ENCODE measurements around the gene LAPTM5.

DNA sequence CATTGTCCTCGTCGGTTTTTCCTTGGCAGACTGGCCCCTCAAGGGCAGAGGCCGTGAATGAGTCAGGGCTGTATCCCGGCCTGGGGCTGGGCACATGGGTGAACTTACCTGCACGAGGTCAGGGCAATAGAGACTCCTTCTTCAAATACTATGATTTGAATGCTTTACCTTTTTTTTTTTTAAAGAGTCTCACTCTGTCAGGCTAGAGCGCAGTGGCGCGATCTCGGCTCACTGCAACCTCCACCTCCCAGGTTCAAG, 5.0 kb downstream of the LAPTM5 start:
- TF ChIP-seq, protein P1, sequence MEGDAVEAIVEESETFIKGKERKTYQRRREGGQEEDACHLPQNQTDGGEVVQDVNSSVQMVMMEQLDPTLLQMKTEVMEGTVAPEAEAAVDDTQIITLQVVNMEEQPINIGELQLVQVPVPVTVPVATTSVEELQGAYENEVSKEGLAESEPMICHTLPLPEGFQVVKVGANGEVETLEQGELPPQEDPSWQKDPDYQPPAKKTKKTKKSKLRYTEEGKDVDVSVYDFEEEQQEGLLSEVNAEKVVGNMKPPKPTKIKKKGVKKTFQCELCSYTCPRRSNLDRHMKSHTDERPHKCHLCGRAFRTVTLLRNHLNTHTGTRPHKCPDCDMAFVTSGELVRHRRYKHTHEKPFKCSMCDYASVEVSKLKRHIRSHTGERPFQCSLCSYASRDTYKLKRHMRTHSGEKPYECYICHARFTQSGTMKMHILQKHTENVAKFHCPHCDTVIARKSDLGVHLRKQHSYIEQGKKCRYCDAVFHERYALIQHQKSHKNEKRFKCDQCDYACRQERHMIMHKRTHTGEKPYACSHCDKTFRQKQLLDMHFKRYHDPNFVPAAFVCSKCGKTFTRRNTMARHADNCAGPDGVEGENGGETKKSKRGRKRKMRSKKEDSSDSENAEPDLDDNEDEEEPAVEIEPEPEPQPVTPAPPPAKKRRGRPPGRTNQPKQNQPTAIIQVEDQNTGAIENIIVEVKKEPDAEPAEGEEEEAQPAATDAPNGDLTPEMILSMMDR (IDR thresholded peaks at IDR 0.05 in 2 of 3, conservative IDR thresholded peaks at IDR 0.05 in 1 of 3; ENCODE audit: control insufficient read depth in 2 of 3, extremely low read depth in 1 of 3, insufficient read depth in 1 of 3, low read depth in 3 of 3, low read length in 3 of 3), result no peak
- TF ChIP-seq, protein P2, sequence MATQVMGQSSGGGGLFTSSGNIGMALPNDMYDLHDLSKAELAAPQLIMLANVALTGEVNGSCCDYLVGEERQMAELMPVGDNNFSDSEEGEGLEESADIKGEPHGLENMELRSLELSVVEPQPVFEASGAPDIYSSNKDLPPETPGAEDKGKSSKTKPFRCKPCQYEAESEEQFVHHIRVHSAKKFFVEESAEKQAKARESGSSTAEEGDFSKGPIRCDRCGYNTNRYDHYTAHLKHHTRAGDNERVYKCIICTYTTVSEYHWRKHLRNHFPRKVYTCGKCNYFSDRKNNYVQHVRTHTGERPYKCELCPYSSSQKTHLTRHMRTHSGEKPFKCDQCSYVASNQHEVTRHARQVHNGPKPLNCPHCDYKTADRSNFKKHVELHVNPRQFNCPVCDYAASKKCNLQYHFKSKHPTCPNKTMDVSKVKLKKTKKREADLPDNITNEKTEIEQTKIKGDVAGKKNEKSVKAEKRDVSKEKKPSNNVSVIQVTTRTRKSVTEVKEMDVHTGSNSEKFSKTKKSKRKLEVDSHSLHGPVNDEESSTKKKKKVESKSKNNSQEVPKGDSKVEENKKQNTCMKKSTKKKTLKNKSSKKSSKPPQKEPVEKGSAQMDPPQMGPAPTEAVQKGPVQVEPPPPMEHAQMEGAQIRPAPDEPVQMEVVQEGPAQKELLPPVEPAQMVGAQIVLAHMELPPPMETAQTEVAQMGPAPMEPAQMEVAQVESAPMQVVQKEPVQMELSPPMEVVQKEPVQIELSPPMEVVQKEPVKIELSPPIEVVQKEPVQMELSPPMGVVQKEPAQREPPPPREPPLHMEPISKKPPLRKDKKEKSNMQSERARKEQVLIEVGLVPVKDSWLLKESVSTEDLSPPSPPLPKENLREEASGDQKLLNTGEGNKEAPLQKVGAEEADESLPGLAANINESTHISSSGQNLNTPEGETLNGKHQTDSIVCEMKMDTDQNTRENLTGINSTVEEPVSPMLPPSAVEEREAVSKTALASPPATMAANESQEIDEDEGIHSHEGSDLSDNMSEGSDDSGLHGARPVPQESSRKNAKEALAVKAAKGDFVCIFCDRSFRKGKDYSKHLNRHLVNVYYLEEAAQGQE (IDR thresholded peaks at IDR 0.05; ENCODE audit: low read depth, low read length), result no peak
- no peak for TF ChIP-seq TAF1 (IDR thresholded peaks at IDR 0.05; ENCODE audit: borderline replicate concordance, low read depth, low read length)
- no peak for TF ChIP-seq POLR2A (IDR thresholded peaks at IDR 0.05; ENCODE audit: low read depth, low read length)
- no peak for TF ChIP-seq RBBP5 (conservative IDR thresholded peaks at IDR 0.05)
- no peak for TF ChIP-seq TCF3 (IDR thresholded peaks at IDR 0.05; ENCODE audit: borderline replicate concordance, insufficient read depth, low read depth, low read length)
- no peak for TF ChIP-seq POLR2AphosphoS5 (IDR thresholded peaks at IDR 0.05; ENCODE audit: low read length)
- no peak for TF ChIP-seq SMC3 (IDR thresholded peaks at IDR 0.05; ENCODE audit: borderline replicate concordance, low read length)
- no peak for TF ChIP-seq ZZZ3 (IDR thresholded peaks at IDR 0.05; ENCODE audit: control insufficient read depth, insufficient read length, low read depth)
- no peak for TF ChIP-seq RAD51 (IDR thresholded peaks at IDR 0.05)
- TF ChIP-seq RCOR1 (conservative IDR thresholded peaks at IDR 0.05; ENCODE audit: low read depth, low read length), result no peak

Data from GM12878 (cell line).